Subcutaneous adipose tissue (tissue), 4 donors: ENCODE measurements around the gene HS2ST1. TPM values are rescaled to one million over a fixed set of nuclear protein-coding genes. Genes with fewer than 3 reads are reported as not detected.

Source experiments
- total RNA-seq, 4 donors: library from RNA; depleted of rRNA; stranded (reverse); fragments of >200 nt; gene quantifications; one replicate each; pipeline ENCODE4 v1.1.0, GENCODE V29; 2016
- TF ChIP-seq, protein P1 (sequence below): fragments of 450-650 bp; IDR thresholded peaks from one replicate; pipeline ENCODE4 v1.5.1; 2016; ENCODE audit warnings: low read depth, mild to moderate bottlenecking, control low read depth, antibody characterized with exemption, moderate library complexity

Gene HS2ST1
- total RNA-seq, 4 donors from 2014 or later: 10.2 to 25.5 (median 15.7) TPM

GRCh38 chr1:87119541-87120140 lies 205.2 kb downstream of the HS2ST1 start:
- TF ChIP-seq, protein P1, sequence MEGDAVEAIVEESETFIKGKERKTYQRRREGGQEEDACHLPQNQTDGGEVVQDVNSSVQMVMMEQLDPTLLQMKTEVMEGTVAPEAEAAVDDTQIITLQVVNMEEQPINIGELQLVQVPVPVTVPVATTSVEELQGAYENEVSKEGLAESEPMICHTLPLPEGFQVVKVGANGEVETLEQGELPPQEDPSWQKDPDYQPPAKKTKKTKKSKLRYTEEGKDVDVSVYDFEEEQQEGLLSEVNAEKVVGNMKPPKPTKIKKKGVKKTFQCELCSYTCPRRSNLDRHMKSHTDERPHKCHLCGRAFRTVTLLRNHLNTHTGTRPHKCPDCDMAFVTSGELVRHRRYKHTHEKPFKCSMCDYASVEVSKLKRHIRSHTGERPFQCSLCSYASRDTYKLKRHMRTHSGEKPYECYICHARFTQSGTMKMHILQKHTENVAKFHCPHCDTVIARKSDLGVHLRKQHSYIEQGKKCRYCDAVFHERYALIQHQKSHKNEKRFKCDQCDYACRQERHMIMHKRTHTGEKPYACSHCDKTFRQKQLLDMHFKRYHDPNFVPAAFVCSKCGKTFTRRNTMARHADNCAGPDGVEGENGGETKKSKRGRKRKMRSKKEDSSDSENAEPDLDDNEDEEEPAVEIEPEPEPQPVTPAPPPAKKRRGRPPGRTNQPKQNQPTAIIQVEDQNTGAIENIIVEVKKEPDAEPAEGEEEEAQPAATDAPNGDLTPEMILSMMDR: no peak

DNA sequence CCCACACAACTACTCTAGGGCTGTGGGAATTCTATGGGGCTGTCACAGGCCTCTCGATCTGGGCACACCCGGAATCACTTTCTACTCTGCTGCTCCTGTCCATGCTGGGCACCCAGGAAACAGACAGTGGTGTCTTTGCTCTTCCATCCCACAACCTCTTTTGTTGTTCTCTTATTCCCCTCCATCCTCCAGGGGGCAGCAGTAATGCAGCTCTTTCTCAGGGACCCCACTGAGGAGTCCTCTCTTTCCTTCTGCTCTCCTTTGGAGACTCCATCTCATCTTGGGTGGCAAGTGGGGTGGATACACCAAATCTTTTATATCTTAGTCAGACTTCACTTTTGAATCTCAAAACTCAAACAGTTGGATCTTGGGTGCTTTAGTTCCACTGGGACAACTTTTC lies 206.3 kb downstream of the HS2ST1 start:
- TF ChIP-seq, protein P1: no peak

DNA sequence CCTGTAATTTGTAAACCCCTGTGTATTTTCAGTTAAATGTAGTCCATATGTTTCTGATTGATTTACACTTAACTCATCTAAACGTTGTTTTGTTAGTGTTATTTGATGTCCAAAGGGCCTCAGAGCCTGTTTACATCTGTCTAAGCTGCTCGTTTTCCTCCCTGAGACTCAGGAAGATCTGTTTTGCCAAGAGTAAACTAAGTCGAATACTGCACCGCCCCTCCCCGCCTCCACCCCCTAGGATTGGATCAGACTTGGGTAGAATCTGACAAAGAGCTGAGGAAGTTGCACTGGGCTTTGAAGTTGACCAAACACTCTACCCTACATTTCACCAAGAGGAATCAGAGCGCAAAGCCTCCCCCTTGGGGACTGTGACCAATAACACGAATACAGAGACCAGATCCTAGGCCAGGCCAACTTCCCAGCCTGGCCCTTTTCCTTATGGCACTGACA lies 207.3 kb downstream of the HS2ST1 start:
- TF ChIP-seq, protein P1: no peak

GRCh38 chr1:87122243-87122642 lies 207.8 kb downstream of the HS2ST1 start:
- TF ChIP-seq, protein P1: no peak

DNA sequence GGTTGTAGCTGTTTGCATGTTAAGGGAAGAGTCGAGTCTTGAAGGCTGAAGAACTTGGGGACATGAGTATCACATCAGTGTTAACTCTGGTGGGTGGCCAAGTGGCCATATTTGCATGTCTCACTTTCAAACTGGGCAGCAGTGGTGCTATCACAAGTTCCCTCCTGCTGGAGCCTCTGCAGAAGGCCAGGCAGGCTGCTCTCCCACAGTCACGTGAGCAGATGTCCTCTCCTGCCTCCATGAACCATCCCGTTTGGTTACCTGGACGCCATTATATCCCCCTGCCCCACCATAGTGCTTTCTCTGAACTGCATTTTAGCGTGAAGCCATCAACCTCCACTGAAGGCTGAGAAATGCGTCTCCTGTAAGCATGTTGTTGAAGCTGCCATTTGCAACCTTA lies 209.2 kb downstream of the HS2ST1 start:
- TF ChIP-seq, protein P1: no peak

DNA sequence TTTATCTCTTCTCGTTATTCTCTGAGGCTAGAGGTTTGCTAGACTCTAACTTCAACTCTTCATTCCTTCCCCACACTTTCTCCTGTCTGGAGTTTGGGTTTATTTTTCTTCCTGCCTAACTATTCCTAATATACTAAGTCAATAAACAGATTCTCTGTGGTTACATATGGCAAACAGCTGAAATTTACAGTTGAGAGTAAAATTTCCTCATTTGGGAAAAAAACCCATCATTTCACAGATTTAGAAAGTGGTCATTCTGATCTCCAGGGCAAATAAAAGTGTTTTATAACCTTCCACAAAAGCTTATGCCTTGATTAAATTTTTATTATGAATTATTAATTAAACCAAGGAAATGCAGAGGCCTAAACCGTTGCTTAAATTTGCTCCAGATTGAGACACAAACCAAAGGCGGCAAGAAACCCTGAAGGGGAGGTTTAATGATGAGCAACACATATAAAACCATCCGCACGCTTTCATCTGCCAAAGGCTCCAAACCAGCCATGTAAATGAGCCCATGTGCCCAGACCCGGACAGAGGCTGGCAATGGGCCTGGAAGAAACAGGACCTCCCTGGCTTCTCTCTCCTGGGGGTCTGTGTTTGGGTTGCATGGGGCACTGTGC lies 212.6 kb downstream of the HS2ST1 start:
- TF ChIP-seq, protein P1: no peak

DNA sequence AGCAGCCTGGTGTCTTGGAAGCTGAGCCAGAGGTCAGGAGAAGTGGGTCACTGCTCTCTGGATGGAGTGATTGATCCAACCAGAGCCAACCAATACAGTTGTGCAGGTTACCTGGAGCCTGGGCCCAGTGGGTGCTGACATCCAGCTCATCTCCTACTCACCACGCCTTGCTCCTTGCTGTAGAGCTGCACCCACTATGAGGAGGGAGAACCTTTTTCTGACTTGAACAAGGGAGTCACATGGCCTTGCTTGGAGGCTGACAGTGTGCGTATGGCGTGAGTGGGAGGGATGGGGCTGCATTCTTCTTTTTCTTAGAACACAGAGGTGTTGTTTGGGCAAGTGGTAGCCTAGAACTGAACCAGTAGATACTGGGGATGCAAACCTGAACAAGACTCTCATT lies 213.1 kb downstream of the HS2ST1 start:
- TF ChIP-seq, protein P1: no peak
